ENCODE results near the gene RPUSD3.
A peak's percentile ranks its signal among the peaks of the same experiment; 100 is the strongest.

The RPUSD3 gene

GRCh38 chr3:9797196-9797945, 46.4 kb downstream of the RPUSD3 start:
- DNase-seq, result no peak

DNA sequence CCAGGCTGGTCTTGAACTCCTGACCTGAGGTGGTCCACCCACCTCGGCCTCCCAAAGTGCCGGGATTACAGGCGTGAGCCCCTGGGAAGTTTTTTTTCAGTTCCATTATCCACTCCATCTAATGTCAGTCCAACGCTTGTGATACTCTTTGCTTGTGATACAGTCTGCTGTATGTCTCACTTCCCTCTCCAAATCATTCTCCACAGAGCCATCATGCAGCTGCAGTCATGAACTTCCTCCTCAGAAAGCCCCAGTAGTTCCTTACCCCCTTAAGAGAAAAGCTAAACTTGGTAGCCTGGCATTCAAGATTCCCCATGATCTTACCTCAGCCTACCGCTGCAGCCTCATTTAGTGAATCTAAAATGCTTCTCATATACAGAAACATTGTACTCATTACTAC, 48.6 kb downstream of the RPUSD3 start:
- no peak for DNase-seq

DNA sequence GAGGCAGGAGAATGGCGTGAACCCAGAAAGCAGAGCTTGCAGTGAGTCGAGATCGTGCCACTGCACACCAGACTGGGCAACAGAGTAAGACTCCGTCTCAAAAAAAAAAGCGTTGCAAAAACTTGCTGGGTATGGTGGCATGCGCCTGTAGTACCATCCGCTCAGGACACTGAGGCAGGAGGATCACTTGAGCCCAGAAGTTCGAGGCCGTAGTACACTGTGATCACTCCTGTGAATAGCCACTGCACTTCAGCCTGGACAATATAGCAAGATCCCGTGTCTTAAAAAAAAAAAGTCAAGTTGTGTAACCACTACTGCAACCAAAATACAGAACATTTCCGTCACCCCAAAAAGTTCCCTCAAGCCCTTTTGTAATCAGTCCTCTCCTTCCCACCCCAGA, 49.4 kb downstream of the RPUSD3 start:
- no peak for DNase-seq

DNA sequence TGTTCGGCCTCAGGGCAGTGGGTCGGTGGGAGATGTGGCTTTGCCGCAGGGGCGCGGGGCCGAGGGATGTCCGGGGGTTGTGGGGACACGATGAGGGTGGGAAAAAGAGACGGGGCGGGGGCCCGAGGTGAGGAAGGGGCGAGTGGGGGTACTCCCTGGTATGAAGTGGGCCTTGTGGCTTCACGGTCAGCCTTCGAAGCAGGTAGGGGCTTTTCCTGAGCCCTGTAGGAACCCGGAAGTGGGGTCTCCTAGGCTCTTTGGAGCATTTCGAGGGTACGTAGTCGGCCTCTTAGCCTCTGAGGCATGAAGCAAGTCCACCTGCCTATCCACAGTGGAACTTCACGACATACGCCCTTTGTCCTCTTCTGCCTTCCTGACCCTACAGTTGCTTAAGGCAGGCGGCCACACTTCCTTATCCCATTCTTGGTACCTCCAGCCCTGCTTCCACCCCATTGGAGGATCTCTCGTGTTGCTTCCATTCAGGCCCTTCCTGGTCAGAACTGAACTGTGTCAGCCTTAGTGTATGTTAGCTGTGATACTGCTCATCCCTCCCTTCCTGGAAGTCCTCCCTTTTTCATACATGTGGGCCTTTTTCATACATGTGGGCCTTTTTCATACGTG, 50.5 kb downstream of the RPUSD3 start:
- DNase-seq, result no peak

- DNase-seq, result peak; percentile 80 to 89 (median 86)
These were observed 51.2 kb downstream of the RPUSD3 start, which contains the start of the genes ARPC4 and TADA3 for GRCh38 chr3:9792405-9793160. TSS of gene ARPC4 (plus strand) at chr3:9793082. CDS start at chr3:9793122, 40 bp downstream. TSS of gene TADA3 (minus strand) at chr3:9792473. CDS start at chr3:9791466, 1,007 bp downstream.

- DNase-seq, result no peak
These were observed 51.9 kb downstream of the RPUSD3 start for GRCh38 chr3:9791790-9792404.

DNA sequence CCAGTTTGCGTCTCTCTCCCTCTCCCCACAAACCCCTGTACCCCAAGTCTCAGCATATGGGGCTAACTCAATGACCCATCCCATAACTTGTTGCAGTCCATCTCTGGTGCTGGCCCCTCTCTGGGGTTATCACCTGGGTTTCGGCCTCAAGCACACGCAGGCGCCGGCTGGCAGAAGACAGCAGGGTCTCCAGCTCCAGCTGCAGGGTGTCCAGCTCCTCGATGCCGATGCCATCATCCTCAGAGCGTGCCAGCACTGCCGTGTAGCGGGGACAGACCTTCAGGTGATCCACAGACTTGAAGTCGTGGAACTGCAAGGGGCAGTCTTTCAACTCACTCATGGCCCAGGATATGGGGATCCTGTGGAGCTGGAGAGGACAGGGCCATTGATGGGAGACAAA, 52.7 kb downstream of the RPUSD3 start:
- DNase-seq, result no peak
